ENCODE measurements around the gene USP54. TPM values are rescaled to one million over a fixed set of nuclear protein-coding genes. Genes with fewer than 3 reads are reported as not detected.

The USP54 gene
- total and polyA plus RNA-seq, 2 of the 13 experiments (the other 11 are each of a cell fraction or from before 2014, with no cell fraction given): 18.1 to 25.0 TPM

GRCh38 chr10:73586583-73586984, 4.6 kb downstream of the USP54 start (continued):
- TF ChIP-seq PATZ1 (CRISPR knock-in tag; IDR thresholded peaks at IDR 0.05): 0 out of 2 replicates have a peak, but pooled peaks have one; percentile 34
- TF ChIP-seq HDAC2 (CRISPR knock-in tag; IDR thresholded peaks at IDR 0.05): peak; percentile 80
- TF ChIP-seq MAFG (CRISPR knock-in tag; IDR thresholded peaks at IDR 0.05): no peak
- TF ChIP-seq, protein P1, sequence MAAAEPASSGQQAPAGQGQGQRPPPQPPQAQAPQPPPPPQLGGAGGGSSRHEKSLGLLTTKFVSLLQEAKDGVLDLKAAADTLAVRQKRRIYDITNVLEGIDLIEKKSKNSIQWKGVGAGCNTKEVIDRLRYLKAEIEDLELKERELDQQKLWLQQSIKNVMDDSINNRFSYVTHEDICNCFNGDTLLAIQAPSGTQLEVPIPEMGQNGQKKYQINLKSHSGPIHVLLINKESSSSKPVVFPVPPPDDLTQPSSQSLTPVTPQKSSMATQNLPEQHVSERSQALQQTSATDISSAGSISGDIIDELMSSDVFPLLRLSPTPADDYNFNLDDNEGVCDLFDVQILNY (CRISPR knock-in tag; conservative IDR thresholded peaks at IDR 0.05): no peak
- peak; percentile 95 for TF ChIP-seq ATF2 (CRISPR knock-in tag; IDR thresholded peaks at IDR 0.05)
- no peak; the same call in 1 of the 2 replicates for TF ChIP-seq FOXP1 (IDR thresholded peaks at IDR 0.05)
- TF ChIP-seq FOXP1 (CRISPR knock-in tag; IDR thresholded peaks at IDR 0.05): peak; percentile 65; the same call in 1 of the 2 replicates
- TF ChIP-seq ATF7 (IDR thresholded peaks at IDR 0.05): peak; percentile 51; the same call in 1 of the 2 replicates
- no peak for TF ChIP-seq ATF7 (CRISPR knock-in tag; IDR thresholded peaks at IDR 0.05)
- peak; percentile 53; the same call in 1 of the 2 replicates for TF ChIP-seq ZNF792 (CRISPR knock-in tag; IDR thresholded peaks at IDR 0.05)
- peak; percentile 82 for TF ChIP-seq ZGPAT (CRISPR knock-in tag; IDR thresholded peaks at IDR 0.05)
- TF ChIP-seq SOX5 (CRISPR knock-in tag; IDR thresholded peaks at IDR 0.05; ENCODE audit: borderline replicate concordance): peak; percentile 92; the same call in 1 of the 2 replicates
- no peak for TF ChIP-seq ZBTB2 (CRISPR knock-in tag; IDR thresholded peaks at IDR 0.05; ENCODE audit: low read depth)
- TF ChIP-seq AHDC1 (CRISPR knock-in tag; IDR thresholded peaks at IDR 0.05; ENCODE audit: borderline replicate concordance): peak; percentile 97; the same call in 1 of the 2 replicates
- TF ChIP-seq NFIC (IDR thresholded peaks at IDR 0.05; ENCODE audit: low read length): peak; percentile 86
- TF ChIP-seq POLR2G (IDR thresholded peaks at IDR 0.05; ENCODE audit: low read depth, low read length): no peak
- no peak for TF ChIP-seq SNAI1 (CRISPR knock-in tag; IDR thresholded peaks at IDR 0.05; ENCODE audit: borderline replicate concordance)
